Measurements from ENCODE around the gene BCL7C. TPM values are rescaled to one million over a fixed set of nuclear protein-coding genes. Genes with fewer than 3 reads are reported as not detected.

The BCL7C gene
- total RNA-seq, 1 experiment from 2014 or later: 44.9 TPM

DNA sequence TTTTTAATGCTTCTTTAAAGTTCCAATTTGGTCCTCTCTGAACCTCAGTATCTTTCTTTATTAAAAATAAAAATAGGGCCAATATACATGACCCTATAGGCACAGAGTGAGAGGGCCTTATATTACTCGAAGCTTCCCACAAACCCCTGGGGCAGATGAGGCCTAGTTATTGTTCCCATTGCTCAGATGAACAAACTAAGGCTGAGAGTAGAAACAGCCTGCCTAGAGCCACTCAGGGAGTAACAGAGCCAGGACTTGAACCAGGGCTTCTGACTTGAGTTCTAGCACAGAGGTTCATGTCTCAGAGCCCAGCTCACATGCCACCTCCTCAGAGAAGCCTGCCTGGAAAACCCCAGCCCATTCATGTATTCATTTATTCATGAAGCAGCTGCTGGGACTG, 7.7 kb downstream of the BCL7C start:
- Histone ChIP-seq H3K27ac (ENCODE audit: low read depth, low read length) (no peak overlapping the region), H3K27me3 (ENCODE audit: insufficient read depth, low read length) (no peaks in the 10 kb centered on the region), H2AFZ (ENCODE audit: low read depth, low read length, poor library complexity, severe bottlenecking) (no peak overlapping the region), H3K9me3 (ENCODE audit: control insufficient read depth in 1 of 2, insufficient read depth in 1 of 2, low read depth in 1 of 2, low read length in 2 of 2) (no peaks in the 10 kb centered on the region), H4K20me1 (ENCODE audit: insufficient read depth) (no peaks in the 10 kb centered on the region), H3K36me3 (ENCODE audit: control insufficient read depth in 1 of 2, insufficient read depth in 2 of 2, low read length in 2 of 2) (peaks cover 16 to 17% of the 10 kb centered on the region in 2 experiments; a peak in 3 of 4 replicates), H3K9me2 (ENCODE audit: insufficient read depth) (no peaks in the 10 kb centered on the region), H3K4me2 (ENCODE audit: low read length) (no peak overlapping the region), H3K79me2 (ENCODE audit: insufficient read depth, low read length) (no peaks in the 10 kb centered on the region), H3K9ac (ENCODE audit: low read length) (no peak overlapping the region), H3K4me3 (replicated peaks in 1 of 2; ENCODE audit: low read depth in 1 of 2, low read length in 2 of 2) (no peak overlapping the region), H3K4me1 (ENCODE audit: control insufficient read depth in 1 of 2, insufficient read depth in 2 of 2, low read length in 2 of 2) (no peaks in the 10 kb centered on the region)
- ChIA-PET RAD21 (ENCODE audit: low non-redundant PET in 1 of 2, low total read pairs in 2 of 2, uncharacterized antibody in 2 of 2, unreplicated experiment in 2 of 2) (no interaction called here), CTCF (no interaction called here), POLR2A (no interaction called here)
- no peak for DNase-seq (ENCODE audit: low read depth, low spot score)
- intact Hi-C loops (cut with micrococcal nuclease): no loop called here
- no TSS peak for BruUV-seq (replicated peaks)
- TF ChIP-seq ELF1 (IDR thresholded peaks at IDR 0.05; ENCODE audit: borderline replicate concordance, low read depth) (no peak), SP1 (IDR thresholded peaks at IDR 0.05; ENCODE audit: low read depth) (no peak), ZNF274 (IDR thresholded peaks at IDR 0.05; ENCODE audit: low read depth, low read length) (no peak), TCF7L2 (IDR thresholded peaks at IDR 0.05; ENCODE audit: borderline replicate concordance, extremely low read depth, insufficient read depth, insufficient read length) (no peak), FOSL1 (IDR thresholded peaks at IDR 0.05; ENCODE audit: low read depth) (no peak)
- ATAC-seq: no peak

DNA sequence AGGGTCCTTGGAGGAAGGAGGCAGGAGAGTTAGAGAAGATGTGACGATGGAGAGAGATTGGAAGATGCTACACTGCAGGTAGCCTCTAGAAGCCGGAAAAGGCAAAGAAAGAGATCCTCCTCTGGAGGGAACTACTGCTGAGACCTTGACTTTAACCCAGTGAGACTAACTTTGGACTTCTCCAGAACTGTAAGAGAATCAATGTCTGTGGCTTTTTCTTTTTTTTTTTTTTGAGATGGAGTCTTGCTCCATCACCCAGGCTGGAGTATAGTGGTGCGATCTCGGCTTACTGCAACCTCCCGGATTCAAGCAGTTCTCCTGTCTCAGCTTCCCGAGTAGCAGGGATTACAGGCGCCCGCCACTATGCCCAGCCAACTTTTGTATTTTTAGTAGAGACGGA, 8.7 kb downstream of the BCL7C start:
- Histone ChIP-seq H3K27ac (ENCODE audit: low read depth, low read length) (no peak overlapping the region), H3K9ac (ENCODE audit: low read length) (no peak overlapping the region), H3K4me2 (ENCODE audit: low read length) (no peak overlapping the region), H3K4me3 (replicated peaks in 1 of 2; ENCODE audit: low read depth in 1 of 2, low read length in 2 of 2) (no peak overlapping the region), H3K79me2 (ENCODE audit: insufficient read depth, low read length) (no peaks in the 10 kb centered on the region), H3K9me3 (ENCODE audit: control insufficient read depth in 1 of 2, insufficient read depth in 1 of 2, low read depth in 1 of 2, low read length in 2 of 2) (no peaks in the 10 kb centered on the region), H3K36me3 (ENCODE audit: control insufficient read depth in 1 of 2, insufficient read depth in 2 of 2, low read length in 2 of 2) (peaks cover 15 to 17% of the 10 kb centered on the region in 2 experiments; a peak in 3 of 4 replicates), H3K9me2 (ENCODE audit: insufficient read depth) (no peaks in the 10 kb centered on the region), H3K4me1 (ENCODE audit: control insufficient read depth in 1 of 2, insufficient read depth in 2 of 2, low read length in 2 of 2) (no peaks in the 10 kb centered on the region), H2AFZ (ENCODE audit: low read depth, low read length, poor library complexity, severe bottlenecking) (no peak overlapping the region), H4K20me1 (ENCODE audit: insufficient read depth) (no peaks in the 10 kb centered on the region), H3K27me3 (ENCODE audit: insufficient read depth, low read length) (no peaks in the 10 kb centered on the region)
- no peak for TF ChIP-seq CBX3 (IDR thresholded peaks at IDR 0.05; ENCODE audit: low read depth)
- TF ChIP-seq, protein P1, sequence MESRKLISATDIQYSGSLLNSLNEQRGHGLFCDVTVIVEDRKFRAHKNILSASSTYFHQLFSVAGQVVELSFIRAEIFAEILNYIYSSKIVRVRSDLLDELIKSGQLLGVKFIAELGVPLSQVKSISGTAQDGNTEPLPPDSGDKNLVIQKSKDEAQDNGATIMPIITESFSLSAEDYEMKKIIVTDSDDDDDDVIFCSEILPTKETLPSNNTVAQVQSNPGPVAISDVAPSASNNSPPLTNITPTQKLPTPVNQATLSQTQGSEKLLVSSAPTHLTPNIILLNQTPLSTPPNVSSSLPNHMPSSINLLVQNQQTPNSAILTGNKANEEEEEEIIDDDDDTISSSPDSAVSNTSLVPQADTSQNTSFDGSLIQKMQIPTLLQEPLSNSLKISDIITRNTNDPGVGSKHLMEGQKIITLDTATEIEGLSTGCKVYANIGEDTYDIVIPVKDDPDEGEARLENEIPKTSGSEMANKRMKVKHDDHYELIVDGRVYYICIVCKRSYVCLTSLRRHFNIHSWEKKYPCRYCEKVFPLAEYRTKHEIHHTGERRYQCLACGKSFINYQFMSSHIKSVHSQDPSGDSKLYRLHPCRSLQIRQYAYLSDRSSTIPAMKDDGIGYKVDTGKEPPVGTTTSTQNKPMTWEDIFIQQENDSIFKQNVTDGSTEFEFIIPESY (IDR thresholded peaks at IDR 0.05; ENCODE audit: extremely low read depth, insufficient replicate concordance, low read length): no peak
- TF ChIP-seq SRF (IDR thresholded peaks at IDR 0.05; ENCODE audit: low read depth): no peak
- no peak for TF ChIP-seq ELF1 (IDR thresholded peaks at IDR 0.05; ENCODE audit: borderline replicate concordance, low read depth)
- no peak for TF ChIP-seq POLR2AphosphoS5 (IDR thresholded peaks at IDR 0.05; ENCODE audit: low read depth, low read length)
- no peak for TF ChIP-seq EGR1 (IDR thresholded peaks at IDR 0.05; ENCODE audit: low read depth)
- TF ChIP-seq CEBPB (IDR thresholded peaks at IDR 0.05; ENCODE audit: low read depth): no peak
- no peak for TF ChIP-seq ZNF274 (IDR thresholded peaks at IDR 0.05; ENCODE audit: low read depth, low read length)
- no peak for TF ChIP-seq RAD21 (IDR thresholded peaks at IDR 0.05; ENCODE audit: low read depth)
- TF ChIP-seq ATF3 (IDR thresholded peaks at IDR 0.05): no peak
- no peak for TF ChIP-seq TCF7L2 (IDR thresholded peaks at IDR 0.05; ENCODE audit: borderline replicate concordance, extremely low read depth, insufficient read depth, insufficient read length)
- TF ChIP-seq SP1 (IDR thresholded peaks at IDR 0.05; ENCODE audit: low read depth): no peak
- TF ChIP-seq EZH2phosphoT487 (IDR thresholded peaks at IDR 0.05; ENCODE audit: borderline replicate concordance): no peak
- no peak for TF ChIP-seq ZFX (IDR thresholded peaks at IDR 0.05)
- no TSS peak for BruUV-seq (replicated peaks)
- ChIA-PET CTCF (no interaction called here), RAD21 (ENCODE audit: low non-redundant PET in 1 of 2, low total read pairs in 2 of 2, uncharacterized antibody in 2 of 2, unreplicated experiment in 2 of 2) (no interaction called here), POLR2A (no interaction called here)
- ATAC-seq (no peak), DNase-seq (ENCODE audit: low read depth, low spot score) (no peak)
- intact Hi-C loops (cut with micrococcal nuclease): no loop called here

Measured in HCT116 (cell line).